Astrocyte of the cerebellum (primary cell): ENCODE data around the gene TBX6.

Experiments
- DNase-seq: peaks from one replicate; pipeline ENCODE4 v3.0.0-alpha.2; 2011; ENCODE audit warnings: low read depth
- H3K4me3 ChIP-seq: 2 replicates; pipeline ENCODE4 v1.5.1; 2011; ENCODE audit warnings: mild to moderate bottlenecking, low read depth, low read length, moderate library complexity
- CTCF ChIP-seq: IDR thresholded peaks from 2 replicates; pipeline ENCODE4 v1.5.1; 2012; ENCODE audit warnings: low read length, low read depth, moderate library complexity, mild to moderate bottlenecking; ENCODE audit errors: missing control alignments
- in situ Hi-C: cut with HindIII; loops from 2 replicates; pipeline ENCODE4 v1.10.0; 2017; ENCODE audit warnings: low sequenced_read_pairs

Gene TBX6

GRCh38 chr16:30088237-30088831, 3.4 kb downstream of the TBX6 start:
- DNase-seq: no peak
- in situ Hi-C loops: no loop called here
- no peak overlapping the region for H3K4me3 ChIP-seq
- no peak for TF ChIP-seq CTCF

- no peak for DNase-seq
Observed at GRCh38 chr16:30087181-30087898, 4.4 kb downstream of the TBX6 start.

DNA sequence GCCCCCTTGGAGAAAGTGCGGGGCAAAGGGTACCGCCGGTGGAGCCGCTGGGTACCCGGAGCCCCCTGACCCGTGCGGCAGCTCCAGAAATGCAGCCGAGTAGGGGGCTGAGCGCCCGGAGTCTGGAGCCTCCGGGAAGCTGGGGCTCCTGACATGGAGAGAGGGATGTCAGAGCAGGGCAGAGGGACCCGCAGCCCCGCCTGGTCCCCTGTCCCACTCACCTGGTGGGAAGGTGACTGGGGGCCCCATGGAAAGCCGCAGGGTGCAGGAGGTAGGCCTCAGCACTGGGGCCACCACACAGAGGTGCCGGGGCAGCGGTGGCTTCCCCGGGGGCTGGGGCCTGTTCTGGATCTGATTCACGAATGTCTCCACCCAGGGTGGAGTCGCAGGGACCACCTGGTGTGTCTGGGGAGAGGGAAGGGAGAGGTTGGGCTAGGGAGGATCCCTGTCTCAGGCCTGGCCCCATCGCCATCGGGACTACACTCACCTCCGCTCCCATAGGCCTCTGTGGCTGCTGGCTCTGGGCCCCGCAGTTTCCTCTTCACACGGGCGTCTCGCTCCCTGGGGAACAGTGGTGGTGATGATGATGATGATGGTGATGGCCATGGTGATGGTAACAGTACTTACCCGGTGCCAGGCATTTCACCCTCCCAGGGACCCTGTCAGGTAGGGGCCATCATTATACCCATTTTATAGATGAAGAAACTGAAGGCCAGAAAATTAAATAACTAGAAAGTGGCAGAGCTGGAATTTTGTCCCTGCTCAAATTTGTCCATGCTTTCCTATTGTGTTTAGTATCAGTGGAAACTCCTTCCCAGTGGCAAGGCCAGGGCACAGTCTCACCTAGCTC, 5.2 kb downstream of the TBX6 start:
- DNase-seq: no peak
- no peak overlapping the region for H3K4me3 ChIP-seq
- TF ChIP-seq CTCF: no peak
- in situ Hi-C loops: no loop called here

More at GRCh38 chr16:30087181-30087898, 4.4 kb downstream of the TBX6 start:
- in situ Hi-C loops: no loop called here
- H3K4me3 ChIP-seq: no peak overlapping the region
- no peak for TF ChIP-seq CTCF

DNA sequence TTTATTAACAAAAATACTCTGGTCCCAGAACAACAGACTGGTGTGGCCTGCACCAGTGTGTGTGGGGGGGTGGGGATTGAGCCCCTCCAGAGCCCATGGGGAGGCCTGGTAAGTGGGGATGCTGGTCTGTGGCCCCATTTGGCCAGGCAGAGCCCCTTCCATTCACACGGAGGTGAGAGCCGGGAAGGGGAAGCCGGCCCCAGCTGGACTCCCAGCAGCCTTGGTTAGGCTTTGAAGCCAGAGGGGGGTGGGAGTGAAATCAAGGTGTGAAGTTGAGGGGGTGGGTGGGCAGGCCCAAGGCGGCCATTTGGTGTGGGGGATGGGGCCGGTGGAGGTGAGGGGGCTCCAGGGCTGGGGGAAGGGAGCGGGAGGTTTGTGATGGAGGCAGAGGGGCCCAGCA, 5.9 kb downstream of the TBX6 start:
- TF ChIP-seq CTCF: no peak
- H3K4me3 ChIP-seq: no peak overlapping the region
- no peak for DNase-seq
- in situ Hi-C loops: no loop called here

GRCh38 chr16:30085247-30085646, 6.5 kb downstream of the TBX6 start:
- no peak overlapping the region for H3K4me3 ChIP-seq
- no peak for TF ChIP-seq CTCF
- DNase-seq: no peak
- in situ Hi-C loops: no loop called here

DNA sequence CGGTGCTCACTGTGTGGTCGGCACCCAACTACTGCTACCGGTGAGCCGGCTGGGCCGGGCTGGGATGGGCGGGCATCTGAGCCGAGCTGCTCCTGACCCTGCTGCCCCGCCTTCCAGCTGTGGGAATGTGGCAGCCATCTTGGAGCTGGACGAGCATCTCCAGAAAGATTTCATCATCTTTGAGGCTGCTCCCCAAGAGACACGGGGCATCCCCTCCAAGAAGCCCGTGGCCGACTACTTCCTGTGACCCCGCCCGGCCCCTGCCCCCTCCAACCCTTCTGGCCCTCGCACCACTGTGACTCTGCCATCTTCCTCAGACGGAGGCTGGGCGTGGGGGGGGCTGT, 6.9 kb downstream of the TBX6 start:
- no peak for TF ChIP-seq CTCF
- no peak for DNase-seq
- H3K4me3 ChIP-seq: no peak overlapping the region
- in situ Hi-C loops: no loop called here
